ENCODE measurements around the gene THBD.

The THBD gene

DNA sequence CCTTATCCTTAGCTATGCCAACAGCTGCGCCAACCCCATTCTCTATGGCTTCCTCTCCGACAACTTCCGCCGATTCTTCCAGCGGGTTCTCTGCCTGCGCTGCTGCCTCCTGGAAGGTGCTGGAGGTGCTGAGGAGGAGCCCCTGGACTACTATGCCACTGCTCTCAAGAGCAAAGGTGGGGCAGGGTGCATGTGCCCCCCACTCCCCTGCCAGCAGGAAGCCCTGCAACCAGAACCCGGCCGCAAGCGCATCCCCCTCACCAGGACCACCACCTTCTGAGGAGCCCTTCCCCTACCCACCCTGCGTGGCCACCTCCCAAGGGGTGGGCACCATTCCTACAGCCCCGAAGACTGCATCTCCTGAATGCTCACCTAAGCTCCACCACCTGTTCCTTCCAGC, 13.1 kb downstream of the THBD start:
- DNase-seq (ENCODE audit: low read depth), result no peak
- TF ChIP-seq, protein P1, sequence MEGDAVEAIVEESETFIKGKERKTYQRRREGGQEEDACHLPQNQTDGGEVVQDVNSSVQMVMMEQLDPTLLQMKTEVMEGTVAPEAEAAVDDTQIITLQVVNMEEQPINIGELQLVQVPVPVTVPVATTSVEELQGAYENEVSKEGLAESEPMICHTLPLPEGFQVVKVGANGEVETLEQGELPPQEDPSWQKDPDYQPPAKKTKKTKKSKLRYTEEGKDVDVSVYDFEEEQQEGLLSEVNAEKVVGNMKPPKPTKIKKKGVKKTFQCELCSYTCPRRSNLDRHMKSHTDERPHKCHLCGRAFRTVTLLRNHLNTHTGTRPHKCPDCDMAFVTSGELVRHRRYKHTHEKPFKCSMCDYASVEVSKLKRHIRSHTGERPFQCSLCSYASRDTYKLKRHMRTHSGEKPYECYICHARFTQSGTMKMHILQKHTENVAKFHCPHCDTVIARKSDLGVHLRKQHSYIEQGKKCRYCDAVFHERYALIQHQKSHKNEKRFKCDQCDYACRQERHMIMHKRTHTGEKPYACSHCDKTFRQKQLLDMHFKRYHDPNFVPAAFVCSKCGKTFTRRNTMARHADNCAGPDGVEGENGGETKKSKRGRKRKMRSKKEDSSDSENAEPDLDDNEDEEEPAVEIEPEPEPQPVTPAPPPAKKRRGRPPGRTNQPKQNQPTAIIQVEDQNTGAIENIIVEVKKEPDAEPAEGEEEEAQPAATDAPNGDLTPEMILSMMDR (IDR thresholded peaks at IDR 0.05; ENCODE audit: insufficient read depth, low read depth, low read length, missing control alignments), result no peak
- H3K4me3 ChIP-seq (ENCODE audit: low read depth, low read length), result no peak overlapping the region

DNA sequence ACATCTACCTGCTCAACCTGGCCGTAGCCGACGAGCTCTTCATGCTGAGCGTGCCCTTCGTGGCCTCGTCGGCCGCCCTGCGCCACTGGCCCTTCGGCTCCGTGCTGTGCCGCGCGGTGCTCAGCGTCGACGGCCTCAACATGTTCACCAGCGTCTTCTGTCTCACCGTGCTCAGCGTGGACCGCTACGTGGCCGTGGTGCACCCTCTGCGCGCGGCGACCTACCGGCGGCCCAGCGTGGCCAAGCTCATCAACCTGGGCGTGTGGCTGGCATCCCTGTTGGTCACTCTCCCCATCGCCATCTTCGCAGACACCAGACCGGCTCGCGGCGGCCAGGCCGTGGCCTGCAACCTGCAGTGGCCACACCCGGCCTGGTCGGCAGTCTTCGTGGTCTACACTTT, 13.7 kb downstream of the THBD start:
- H3K4me3 ChIP-seq (ENCODE audit: low read depth, low read length), result no peak overlapping the region
- TF ChIP-seq, protein P1 (IDR thresholded peaks at IDR 0.05; ENCODE audit: insufficient read depth, low read depth, low read length, missing control alignments), result no peak
- DNase-seq (ENCODE audit: low read depth), result no peak

DNA sequence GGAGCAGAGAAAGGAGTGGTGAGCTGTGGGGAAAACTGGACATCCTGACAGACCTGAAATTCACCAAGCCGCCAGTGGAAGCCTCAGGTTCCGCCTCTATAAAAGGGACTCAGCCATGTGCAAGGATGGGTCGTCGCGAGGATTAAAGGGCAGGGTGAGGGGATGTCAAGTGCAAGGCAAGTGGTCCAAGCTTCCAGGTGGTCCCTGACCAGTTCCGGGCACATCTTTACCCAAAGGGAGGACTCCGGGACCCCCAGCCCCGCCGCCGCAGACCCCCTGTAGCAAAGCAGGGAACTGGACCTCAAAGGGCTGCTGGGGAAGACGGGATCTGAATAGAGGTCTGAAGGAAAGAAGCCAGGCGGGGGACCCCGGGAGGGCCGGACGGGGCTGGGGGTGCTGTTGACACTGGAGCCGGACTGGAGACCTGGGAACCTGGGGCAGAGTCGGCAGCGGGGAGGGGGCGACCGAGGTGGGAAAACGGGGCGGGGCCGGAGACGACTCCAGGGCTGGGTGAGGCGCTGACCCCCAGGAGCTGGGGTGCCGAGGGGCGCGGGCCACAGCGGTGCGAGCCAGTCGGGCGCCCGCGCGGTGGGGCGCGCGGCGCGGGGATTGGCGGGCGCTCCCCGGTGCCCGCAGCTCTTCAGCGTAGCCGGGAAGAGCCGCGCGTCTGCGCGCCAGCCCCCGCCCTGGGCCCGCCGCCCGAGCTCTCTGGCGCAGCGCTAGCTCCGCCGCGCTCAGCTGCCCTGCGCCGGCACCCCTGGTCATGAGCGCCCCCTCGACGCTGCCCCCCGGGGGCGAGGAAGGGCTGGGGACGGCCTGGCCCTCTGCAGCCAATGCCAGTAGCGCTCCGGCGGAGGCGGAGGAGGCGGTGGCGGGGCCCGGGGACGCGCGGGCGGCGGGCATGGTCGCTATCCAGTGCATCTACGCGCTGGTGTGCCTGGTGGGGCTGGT, 14.5 kb downstream of the THBD start, which contains the start of gene SSTR4:
SSTR4 (plus strand) TSS at position 592 of the 951 bp plus-strand sequence; CDS start at position 764, 172 bp downstream.
- DNase-seq (ENCODE audit: low read depth), result no peak
- no peak within 1 kb of the TSS for H3K4me3 ChIP-seq (ENCODE audit: low read depth, low read length)
- TF ChIP-seq, protein P1 (IDR thresholded peaks at IDR 0.05; ENCODE audit: insufficient read depth, low read depth, low read length, missing control alignments), result no peak

DNA sequence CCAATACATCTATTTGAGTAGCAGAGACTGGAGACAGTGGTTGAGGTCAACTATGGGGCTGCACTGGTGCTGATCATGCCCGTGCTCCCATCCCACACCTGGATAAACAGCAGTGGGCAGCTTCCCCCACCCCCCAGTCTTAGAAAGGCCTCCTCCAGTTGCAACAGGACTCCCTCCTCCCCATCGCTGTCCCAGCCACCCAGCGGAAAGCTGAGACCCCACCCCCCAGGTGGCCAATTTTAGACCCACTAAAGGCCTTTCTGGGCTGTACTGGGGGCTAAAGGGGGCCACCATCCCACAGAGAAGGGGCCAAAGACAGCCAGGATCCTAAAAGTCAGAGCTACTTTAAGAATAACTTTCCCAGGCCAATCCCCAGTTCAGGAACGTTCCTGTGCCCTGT, 15.6 kb downstream of the THBD start:
- TF ChIP-seq, protein P1 (IDR thresholded peaks at IDR 0.05; ENCODE audit: insufficient read depth, low read depth, low read length, missing control alignments), result no peak
- no peak overlapping the region for H3K4me3 ChIP-seq (ENCODE audit: low read depth, low read length)
- no peak for DNase-seq (ENCODE audit: low read depth)

DNA sequence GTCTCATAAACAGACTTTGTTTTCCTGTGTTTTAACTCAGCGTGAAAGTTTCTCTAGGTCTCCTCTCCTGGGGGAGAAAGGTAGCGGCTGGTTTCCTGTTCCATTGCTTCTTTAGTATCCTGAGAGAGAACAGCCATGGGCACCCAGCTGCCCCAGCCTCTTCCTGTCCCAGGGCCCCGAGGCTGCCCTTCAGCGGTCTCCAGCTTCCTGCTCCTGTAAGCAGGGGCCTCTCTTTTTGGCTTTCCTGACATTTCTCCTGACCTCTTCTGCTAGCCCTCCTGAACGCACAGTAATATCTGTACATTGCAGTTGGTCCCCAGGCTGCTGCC, 16.8 kb downstream of the THBD start:
- H3K4me3 ChIP-seq (ENCODE audit: low read depth, low read length), result no peak overlapping the region
- no peak for DNase-seq (ENCODE audit: low read depth)
- TF ChIP-seq, protein P1 (IDR thresholded peaks at IDR 0.05; ENCODE audit: insufficient read depth, low read depth, low read length, missing control alignments), result no peak

DNA sequence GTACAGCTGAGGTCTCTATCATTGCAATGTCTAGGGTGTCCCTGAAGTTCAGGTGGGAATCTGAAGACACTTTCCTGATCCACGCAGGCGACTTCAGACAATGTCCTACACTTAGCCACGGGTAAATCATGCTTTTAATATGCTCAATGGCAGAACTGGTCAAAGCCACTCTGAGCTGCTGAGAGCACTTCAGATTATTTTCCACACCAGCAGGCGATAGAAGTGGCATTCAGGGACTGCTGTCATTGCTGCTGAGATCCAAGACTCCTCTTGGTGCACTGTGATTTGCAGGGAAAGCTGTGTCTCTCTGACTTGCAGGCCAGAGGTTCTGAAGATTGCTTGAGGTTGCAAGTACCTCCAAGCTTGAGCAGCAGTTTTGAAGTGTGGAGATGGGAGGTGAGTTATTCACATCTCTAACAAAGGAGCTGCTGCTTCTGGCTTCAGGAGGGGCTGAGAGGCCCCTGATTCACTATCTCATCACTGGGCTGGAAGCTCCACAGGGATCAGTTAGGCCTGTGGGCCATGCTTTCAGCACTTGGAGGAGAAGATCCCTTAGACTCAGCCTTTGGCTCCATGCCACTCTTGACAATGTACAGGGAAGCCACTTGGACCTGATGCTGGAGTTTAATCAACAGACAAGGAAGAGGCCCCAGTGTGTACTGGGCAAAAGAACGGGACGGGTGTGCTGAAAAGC, 17.3 kb downstream of the THBD start:
- no peak for DNase-seq (ENCODE audit: low read depth)
- TF ChIP-seq, protein P1 (IDR thresholded peaks at IDR 0.05; ENCODE audit: insufficient read depth, low read depth, low read length, missing control alignments), result no peak
- no peak overlapping the region for H3K4me3 ChIP-seq (ENCODE audit: low read depth, low read length)
